Psoas muscle (tissue), 8 donors: ENCODE data around the gene PAPPA. TPM values are rescaled to one million over a fixed set of nuclear protein-coding genes. Genes with fewer than 3 reads are reported as not detected.

ENCODE experiments used
- ATAC-seq, 4 donors: fragments of 200-7000 bp; cut with Tn5 transposase; one replicate each; pipeline ENCODE4 v1.9.1; 2020; ENCODE audit warnings: moderate library complexity in 3 of 4, mild to moderate bottlenecking in 2 of 4
- DNase-seq, 2 donors: peaks; one replicate each; pipeline ENCODE4 v3.0.0-alpha.2; 2020
- H3K27ac ChIP-seq: fragments of 200-600 bp; one replicate; pipeline ENCODE4 v1.8.0; 2022
- H3K27me3 ChIP-seq, 3 donors: fragments of 200-600 bp in 1 of 3; one replicate each; pipeline versions ENCODE4 v1.6.1 to v1.8.0; 2013 to 2022; ENCODE audit warnings: low read length in 2 of 3, mild to moderate bottlenecking in 2 of 3, moderate library complexity in 1 of 3; ENCODE audit not compliant: insufficient read depth in 3 of 3
- H3K36me3 ChIP-seq, 2 donors: fragments of 200-600 bp in 1 of 2; one replicate each; pipeline versions ENCODE4 v1.6.1 to v1.8.0; 2013 to 2022; ENCODE audit warnings: low read depth in 1 of 2, mild to moderate bottlenecking in 1 of 2, moderate library complexity in 1 of 2; ENCODE audit not compliant: insufficient read depth in 1 of 2
- H3K4me1 ChIP-seq: fragments of 200-600 bp; one replicate; pipeline ENCODE4 v1.8.0; 2022
- H3K4me3 ChIP-seq: fragments of 200-600 bp; one replicate; pipeline ENCODE4 v1.8.0; 2022; ENCODE audit warnings: mild to moderate bottlenecking
- H3K9me3 ChIP-seq: fragments of 200-600 bp; one replicate; pipeline ENCODE4 v1.8.0; 2022
- WGBS, 3 donors: extraction: QIAGEN DNeasy Blood & Tissue Kit; methylation state at CpG; one replicate each; pipeline versions ENCODE4 v1.1.6 to v1.1.7; 2013; 5-methylcytosine and 5-hydroxymethylcytosine counted together
- intact Hi-C, 2 donors: fragments of 100-400 bp; cut with DNase I; formaldehyde crosslinking; loops; one replicate each; pipeline versions ENCODE4 v1.11.0 to v1.14.2; 2022
- polyA plus RNA-seq, 3 donors: library from polyadenylated mRNA; stranded (reverse); fragments of 200-250 nt; gene quantifications; one replicate each; pipeline ENCODE4 v1.2.3, GENCODE V29; 2013
- total RNA-seq, 4 donors: library from RNA; stranded (reverse); fragmentation: NEBNext Ultra II Directional in 2 of 4; extraction: Animal tissue kit (Norgen Biotek cat#: 25700) in 2 of 4; gene quantifications; one replicate each; pipeline versions ENCODE4 v1.2.1 to v1.2.4, GENCODE V29; 2021 to 2023
- TF ChIP-seq, protein P1 (sequence below): fragments of 200-600 bp; IDR thresholded peaks from one replicate; pipeline ENCODE4 v1.8.0; 2022; ENCODE audit warnings: antibody characterized with exemption
- donor health status: healthy with polysubstance abuse.
- donor health status: DM: no; HTN: no; CAD: no; lungs with moderate emphysema.
- donor health status: Bipolar disorder and iron deficiency.
- donor health status: healthy.
- donor health status: DM: yes; HTN: yes; CAD: no.
- donor health status: DM: no; HTN: no; CAD: no.
- donor health status: DM: no; HTN: no; CAD: no.
- donor health status: DM: yes; HTN: yes; CAD: no.

PAPPA gene
- total and polyA plus RNA-seq, 7 donors: 0.07 to 0.88 (median 0.61) TPM

DNA sequence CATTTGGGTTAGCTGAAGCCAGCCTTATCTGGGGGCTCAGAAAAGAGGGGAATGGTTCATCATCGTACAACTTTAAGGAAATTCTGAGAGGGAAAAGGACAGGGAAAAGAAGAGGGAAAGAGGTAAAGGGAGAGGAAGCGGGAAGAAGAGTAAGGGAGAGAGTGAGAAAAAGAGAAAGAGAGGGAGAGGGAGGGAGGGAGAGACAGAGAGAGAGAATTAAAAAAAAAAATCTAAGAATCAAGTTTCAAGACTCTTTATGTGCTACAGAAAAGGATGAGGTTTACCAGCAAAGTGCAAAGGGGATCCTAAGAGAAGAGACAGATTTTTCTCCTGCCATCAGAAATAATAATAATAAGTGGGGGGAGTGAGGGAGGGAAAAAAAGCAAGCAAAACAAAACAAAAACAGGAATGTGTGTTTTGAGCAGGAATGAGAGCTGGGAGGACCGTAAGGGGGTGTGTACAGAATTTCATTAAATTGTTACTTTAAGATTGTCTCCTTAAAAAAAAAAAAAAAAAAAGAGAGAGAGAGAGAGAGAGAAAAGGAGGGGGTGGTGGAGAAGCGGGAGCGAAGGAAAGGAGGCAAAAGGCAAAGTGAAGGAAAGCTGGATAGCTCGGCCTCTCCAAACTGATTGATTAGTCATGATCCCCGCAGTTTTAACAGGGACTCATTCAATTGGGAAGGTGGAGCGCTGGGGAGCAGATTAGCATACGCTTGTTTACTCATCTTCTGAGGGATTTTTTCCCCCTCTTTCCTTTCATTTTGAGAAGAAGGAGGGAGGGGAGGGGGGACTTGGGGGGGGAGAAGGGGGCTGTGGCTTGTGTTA lies 438 bp upstream of the PAPPA start:
- no peaks in the 10 kb centered on the region for H3K9me3 ChIP-seq
- no peak overlapping the region for H3K27ac ChIP-seq
- ATAC-seq: no peak
- H3K36me3 ChIP-seq: no peaks in the 10 kb centered on the region
- TF ChIP-seq, protein P1, sequence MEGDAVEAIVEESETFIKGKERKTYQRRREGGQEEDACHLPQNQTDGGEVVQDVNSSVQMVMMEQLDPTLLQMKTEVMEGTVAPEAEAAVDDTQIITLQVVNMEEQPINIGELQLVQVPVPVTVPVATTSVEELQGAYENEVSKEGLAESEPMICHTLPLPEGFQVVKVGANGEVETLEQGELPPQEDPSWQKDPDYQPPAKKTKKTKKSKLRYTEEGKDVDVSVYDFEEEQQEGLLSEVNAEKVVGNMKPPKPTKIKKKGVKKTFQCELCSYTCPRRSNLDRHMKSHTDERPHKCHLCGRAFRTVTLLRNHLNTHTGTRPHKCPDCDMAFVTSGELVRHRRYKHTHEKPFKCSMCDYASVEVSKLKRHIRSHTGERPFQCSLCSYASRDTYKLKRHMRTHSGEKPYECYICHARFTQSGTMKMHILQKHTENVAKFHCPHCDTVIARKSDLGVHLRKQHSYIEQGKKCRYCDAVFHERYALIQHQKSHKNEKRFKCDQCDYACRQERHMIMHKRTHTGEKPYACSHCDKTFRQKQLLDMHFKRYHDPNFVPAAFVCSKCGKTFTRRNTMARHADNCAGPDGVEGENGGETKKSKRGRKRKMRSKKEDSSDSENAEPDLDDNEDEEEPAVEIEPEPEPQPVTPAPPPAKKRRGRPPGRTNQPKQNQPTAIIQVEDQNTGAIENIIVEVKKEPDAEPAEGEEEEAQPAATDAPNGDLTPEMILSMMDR: no peak
- intact Hi-C loops: loop anchor here (2.0 to 10.0 kb wide), 6 partner anchors 66 to 561 kb away; no protein-coding TSS in a partner anchor
- H3K4me3 ChIP-seq: peak overlapping the region; percentile 68
- H3K4me1 ChIP-seq: peaks cover 17% of the 10 kb centered on the region
- peaks cover 0 to 40% (median 3%) of the 10 kb centered on the region in 3 donors for H3K27me3 ChIP-seq
- DNase-seq: no peak
- WGBS, 3 donors: 22 to 44% (median 38%) methylated on average over 9 of the region's 9 CpGs

DNA sequence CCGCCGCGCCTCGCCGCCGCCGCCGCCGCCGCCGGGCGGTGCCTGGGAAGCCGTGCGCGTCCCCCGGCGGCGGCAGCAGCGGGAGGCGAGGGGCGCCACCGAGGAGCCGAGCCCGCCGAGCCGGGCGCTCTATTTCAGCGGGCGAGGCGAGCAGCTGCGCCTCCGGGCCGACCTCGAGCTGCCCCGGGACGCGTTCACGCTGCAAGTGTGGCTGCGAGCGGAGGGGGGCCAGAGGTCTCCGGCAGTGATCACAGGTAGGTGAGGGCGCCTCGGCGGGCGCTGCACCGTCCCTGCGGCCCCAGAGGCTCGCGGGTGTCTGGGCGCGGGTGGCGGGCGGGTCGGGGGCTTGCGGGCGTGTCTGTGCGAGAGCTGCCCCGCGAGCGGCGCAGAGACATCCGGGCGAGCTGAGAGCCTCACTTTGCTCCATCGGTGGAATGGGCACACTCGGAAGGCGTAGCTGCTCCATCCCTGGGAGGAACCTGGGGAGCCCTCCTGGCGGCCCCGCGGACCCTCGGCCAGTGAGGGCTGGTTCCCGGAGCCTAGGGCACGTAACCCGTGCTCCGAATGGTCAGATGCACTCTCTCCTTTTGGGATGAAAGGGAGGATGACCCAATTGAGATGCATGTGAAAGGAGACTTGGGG lies 864 bp downstream of the PAPPA start:
- ATAC-seq (peak in 2 of 4 donors; percentile 6 to 22), DNase-seq (peak; percentile 23 to 59)
- no peaks in the 10 kb centered on the region for H3K36me3 ChIP-seq
- no peak overlapping the region for H3K27ac ChIP-seq
- intact Hi-C loops: loop anchor here (5.0 to 10.0 kb wide), 5 partner anchors 67 to 562 kb away; no protein-coding TSS in a partner anchor
- peak overlapping the region; percentile 68 for H3K4me3 ChIP-seq
- WGBS, 3 donors: 1 to 2% (median 1%) methylated on average over 49 to 74 of the region's 74 CpGs
- TF ChIP-seq, protein P1: no peak
- H3K4me1 ChIP-seq: peaks cover 17% of the 10 kb centered on the region
- H3K27me3 ChIP-seq: peaks cover 0 to 40% (median 3%) of the 10 kb centered on the region in 3 donors
- H3K9me3 ChIP-seq: no peaks in the 10 kb centered on the region

DNA sequence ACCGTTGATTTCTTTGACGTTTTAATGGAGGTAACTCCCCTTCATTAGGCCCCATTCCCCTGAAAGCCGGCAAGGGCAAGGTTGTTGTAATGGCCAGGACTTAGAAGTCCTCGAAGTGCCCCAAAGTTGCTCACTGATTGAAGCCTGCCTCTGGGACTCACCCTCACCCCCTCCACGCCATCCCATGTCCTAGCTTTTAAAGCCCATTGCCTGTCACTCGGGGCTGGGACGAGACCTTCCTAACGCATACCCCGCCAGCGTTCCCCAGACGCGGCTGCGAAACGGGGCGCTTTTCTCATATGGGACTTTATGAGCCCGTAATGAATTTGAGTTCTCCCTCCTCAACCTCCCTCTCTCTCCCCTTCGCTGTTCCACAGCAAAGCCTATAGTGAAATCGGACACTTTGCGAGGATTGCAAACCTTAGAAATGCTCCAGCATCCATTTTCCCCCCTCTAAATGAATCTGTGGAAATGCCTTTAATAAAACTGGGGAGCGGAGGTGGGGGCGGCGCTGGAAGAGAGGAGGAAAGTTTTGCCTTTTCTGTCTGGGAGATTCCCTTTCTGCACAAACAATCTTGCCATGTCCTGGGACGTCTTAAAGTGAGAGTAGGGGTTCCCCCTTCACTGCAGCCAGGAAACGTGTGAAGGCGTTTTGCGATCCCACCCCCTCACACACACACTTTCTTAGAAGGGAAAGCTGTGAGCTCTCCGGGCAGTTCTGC lies 1.5 kb downstream of the PAPPA start:
- H3K9me3 ChIP-seq: no peaks in the 10 kb centered on the region
- intact Hi-C loops: loop anchor here (5.0 to 10.0 kb wide), 7 partner anchors 68 to 563 kb away; no protein-coding TSS in a partner anchor
- H3K4me3 ChIP-seq: peak overlapping the region; percentile 68
- WGBS, 3 donors: 2 to 5% (median 4%) methylated on average over 27 of the region's 27 CpGs
- peaks cover 17% of the 10 kb centered on the region for H3K4me1 ChIP-seq
- H3K36me3 ChIP-seq: no peaks in the 10 kb centered on the region
- H3K27me3 ChIP-seq: peaks cover 0 to 40% (median 3%) of the 10 kb centered on the region in 3 donors
- TF ChIP-seq, protein P1: no peak
- ATAC-seq: no peak
- no peak overlapping the region for H3K27ac ChIP-seq
- DNase-seq: peak in 1 of 2 donors; percentile 21

DNA sequence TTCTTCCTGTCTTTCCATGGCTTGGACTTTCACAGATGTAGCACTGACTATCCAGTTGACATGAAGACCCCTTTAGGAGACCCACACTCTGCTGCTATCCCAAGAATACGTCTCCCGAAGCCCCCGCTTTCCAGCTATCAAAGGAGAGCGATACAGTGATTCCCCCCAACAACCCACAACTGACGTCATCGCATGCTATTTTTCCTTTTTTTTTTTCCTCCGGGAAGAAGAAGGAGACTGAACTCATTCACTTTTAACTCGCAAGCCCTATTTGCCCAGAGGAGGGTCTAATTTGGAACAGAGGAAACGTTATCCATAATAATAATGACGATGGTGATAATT lies 2.1 kb downstream of the PAPPA start:
- TF ChIP-seq, protein P1: no peak
- H3K9me3 ChIP-seq: no peaks in the 10 kb centered on the region
- WGBS, 3 donors: 7 to 15% (median 10%) methylated on average over 10 of the region's 10 CpGs
- DNase-seq (no peak), ATAC-seq (no peak)
- peak overlapping the region; percentile 68 for H3K4me3 ChIP-seq
- peaks cover 17% of the 10 kb centered on the region for H3K4me1 ChIP-seq
- H3K27me3 ChIP-seq: peaks cover 0 to 37% (median 3%) of the 10 kb centered on the region in 3 donors
- H3K27ac ChIP-seq: no peak overlapping the region
- H3K36me3 ChIP-seq: no peaks in the 10 kb centered on the region
- intact Hi-C loops: loop anchor here (5.0 to 10.0 kb wide), 4 partner anchors 153 to 561 kb away; no protein-coding TSS in a partner anchor
